WI38 (cell line): ENCODE data around the gene AFF1.

Source experiments
- H3K4me3 ChIP-seq: 2 replicates; pipeline ENCODE4 v1.5.1; 2011; ENCODE audit warnings: low read depth, mild to moderate bottlenecking, control low read depth, low read length
- TF ChIP-seq, protein P1 (sequence below): IDR thresholded peaks from 2 replicates; pipeline ENCODE4 v1.5.1; 2012; ENCODE audit warnings: low read depth, mild to moderate bottlenecking, control low read depth, low read length

Gene AFF1

DNA sequence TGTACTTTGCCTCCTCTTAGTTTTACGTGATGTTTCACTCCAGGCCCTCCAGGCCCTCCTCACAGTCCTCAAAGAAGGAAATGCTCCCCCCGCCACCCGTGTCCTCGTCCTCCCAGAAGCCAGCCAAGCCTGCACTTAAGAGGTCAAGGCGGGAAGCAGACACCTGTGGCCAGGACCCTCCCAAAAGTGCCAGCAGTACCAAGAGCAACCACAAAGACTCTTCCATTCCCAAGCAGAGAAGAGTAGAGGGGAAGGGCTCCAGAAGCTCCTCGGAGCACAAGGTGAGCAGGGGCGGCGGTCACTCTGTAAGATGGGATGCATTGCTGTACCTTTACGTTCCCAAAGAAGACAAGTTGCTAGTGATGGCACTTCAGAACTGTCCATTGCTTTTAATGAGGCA lies 191.2 kb downstream of the AFF1 start:
- H3K4me3 ChIP-seq, result no peak overlapping the region
- TF ChIP-seq, protein P1, sequence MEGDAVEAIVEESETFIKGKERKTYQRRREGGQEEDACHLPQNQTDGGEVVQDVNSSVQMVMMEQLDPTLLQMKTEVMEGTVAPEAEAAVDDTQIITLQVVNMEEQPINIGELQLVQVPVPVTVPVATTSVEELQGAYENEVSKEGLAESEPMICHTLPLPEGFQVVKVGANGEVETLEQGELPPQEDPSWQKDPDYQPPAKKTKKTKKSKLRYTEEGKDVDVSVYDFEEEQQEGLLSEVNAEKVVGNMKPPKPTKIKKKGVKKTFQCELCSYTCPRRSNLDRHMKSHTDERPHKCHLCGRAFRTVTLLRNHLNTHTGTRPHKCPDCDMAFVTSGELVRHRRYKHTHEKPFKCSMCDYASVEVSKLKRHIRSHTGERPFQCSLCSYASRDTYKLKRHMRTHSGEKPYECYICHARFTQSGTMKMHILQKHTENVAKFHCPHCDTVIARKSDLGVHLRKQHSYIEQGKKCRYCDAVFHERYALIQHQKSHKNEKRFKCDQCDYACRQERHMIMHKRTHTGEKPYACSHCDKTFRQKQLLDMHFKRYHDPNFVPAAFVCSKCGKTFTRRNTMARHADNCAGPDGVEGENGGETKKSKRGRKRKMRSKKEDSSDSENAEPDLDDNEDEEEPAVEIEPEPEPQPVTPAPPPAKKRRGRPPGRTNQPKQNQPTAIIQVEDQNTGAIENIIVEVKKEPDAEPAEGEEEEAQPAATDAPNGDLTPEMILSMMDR, result no peak

DNA sequence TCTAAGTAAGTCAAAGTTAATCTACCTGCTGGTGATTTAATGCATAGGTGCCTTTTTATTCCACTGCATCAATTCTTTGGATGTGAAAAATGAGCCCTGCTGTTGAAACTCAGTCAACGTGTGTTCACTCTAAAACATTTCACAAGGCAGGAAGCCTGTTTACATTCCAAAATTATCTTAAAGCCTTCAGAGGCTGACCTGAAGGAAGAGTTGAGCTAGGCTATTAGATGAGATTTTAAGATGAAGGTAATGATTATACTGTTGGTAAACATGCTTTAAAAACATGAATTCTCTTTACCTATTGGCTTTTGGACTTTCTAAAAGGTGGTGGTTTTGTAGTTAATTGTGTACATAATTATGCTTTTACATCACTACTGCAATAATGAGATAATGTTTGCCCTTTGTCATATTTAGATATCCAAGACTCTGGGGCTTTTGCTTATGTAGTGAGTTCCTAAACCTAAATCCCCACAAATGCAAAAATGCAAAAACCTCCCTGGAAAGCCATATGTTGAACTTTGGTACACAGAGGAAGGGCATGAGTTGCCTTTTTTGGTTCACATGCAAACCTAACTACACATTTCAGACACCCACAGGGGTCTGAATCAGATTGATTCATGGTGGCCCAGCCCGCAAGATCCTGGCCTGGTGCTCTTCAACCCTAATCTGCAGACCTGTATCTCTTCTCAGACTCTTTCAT lies 193.3 kb downstream of the AFF1 start:
- no peak overlapping the region for H3K4me3 ChIP-seq
- TF ChIP-seq, protein P1, result no peak

DNA sequence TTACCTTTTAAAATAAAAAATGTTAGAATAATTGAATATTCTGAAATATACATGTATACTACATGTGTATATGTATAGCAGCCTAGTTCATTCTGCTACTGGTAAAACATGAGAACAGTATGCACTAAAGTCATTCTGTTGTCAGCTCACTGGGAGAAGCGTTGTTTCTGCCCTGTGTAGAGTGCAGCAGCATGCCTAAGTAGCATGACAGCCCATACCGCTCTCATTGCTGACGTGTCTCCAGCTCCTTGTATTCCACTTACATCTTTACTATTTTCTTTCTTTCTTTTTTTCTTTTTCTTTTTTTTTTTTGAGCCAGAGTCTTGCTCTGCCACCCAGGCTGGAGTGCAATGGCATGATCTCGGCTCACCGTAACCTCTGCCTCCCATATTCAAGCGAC lies 194.9 kb downstream of the AFF1 start:
- TF ChIP-seq, protein P1, result no peak
- H3K4me3 ChIP-seq, result no peak overlapping the region

DNA sequence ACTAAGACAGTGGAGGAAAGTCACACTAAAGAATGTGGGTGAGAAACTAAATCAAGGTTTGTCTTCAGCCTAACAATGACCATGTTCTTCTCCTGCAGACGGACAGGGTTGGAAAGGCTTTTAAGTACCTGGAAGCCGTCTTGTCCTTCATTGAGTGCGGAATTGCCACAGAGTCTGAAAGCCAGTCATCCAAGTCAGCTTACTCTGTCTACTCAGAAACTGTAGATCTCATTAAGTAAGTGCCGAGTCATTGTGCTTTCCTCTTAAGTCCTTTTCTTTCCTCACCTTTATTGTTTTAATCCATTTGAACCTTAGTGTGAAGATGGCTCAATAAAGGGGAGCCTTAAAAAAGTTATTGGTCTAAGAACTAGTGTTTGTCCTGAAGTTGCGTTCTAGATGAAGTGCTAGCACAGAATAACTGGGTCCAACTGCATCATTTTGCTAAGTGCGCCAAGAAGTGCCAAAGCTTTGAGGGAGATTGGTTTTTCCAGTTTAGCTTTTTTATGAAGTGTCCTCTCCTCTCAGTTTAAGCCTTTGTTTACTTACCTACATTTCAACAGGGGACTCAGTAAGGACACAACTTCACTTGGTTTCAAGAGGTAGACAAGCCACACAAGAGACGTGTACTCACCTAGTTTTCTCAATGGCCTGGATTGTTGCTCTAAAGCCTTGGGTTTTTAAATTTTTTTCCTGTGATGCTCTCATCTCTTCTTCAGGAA lies 196.3 kb downstream of the AFF1 start:
- TF ChIP-seq, protein P1, result no peak
- H3K4me3 ChIP-seq, result no peak overlapping the region

DNA sequence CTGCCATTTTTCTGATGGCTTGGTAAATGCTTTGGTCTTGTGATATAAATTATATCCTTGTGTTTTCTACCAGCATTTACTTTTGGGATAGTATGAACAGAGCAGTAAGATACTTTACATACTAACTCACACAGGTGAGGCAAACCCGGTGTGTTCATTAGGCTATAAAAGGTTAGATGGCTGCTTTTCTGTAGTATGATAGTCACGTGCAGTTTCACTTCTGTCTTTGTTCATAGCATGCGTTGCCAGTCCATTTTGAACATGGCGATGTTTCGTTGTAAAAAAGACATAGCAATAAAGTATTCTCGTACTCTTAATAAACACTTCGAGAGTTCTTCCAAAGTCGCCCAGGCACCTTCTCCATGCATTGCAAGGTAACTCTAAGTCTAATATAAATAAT lies 197.2 kb downstream of the AFF1 start:
- H3K4me3 ChIP-seq, result no peak overlapping the region
- TF ChIP-seq, protein P1, result no peak

DNA sequence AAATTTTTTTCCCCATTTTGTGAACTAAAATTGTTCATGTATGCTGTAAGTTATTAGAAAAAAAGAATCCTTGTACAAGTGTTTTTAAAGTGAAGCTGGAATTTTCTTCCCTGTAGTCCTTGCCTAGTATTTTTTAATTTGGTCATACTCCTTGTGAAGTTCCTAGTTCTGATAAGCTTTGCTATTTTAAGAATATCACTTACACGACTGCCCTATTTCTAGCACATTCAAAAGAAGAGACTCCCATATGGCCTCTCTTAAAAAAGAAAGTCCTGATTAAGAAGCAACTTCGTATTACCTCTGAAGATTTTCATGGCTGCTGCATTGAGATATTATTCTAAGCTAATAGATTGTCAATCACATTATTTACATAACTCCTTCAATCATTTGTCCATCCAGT lies 198.4 kb downstream of the AFF1 start:
- H3K4me3 ChIP-seq, result no peak overlapping the region
- TF ChIP-seq, protein P1, result no peak

DNA sequence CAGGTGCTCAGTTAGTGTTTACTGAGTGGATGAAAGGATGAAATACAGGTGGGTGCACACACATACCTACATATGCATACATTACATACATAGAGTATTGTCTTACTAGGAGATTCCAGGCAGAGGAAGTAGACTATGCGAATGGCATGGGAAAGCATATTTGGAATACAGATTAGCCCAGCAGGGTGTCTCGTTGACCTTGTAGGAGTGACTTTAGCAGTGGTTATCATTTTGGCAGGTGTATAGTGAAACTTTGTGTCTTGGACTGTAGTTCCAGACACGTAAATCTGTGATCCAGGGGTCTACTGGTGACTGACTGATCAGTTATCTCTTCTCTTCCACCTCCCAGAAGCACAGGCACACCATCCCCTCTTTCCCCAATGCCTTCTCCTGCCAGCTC lies 199.3 kb downstream of the AFF1 start:
- no peak overlapping the region for H3K4me3 ChIP-seq

More for the DNA sequence above, 199.3 kb downstream of the AFF1 start:
- TF ChIP-seq, protein P1, result no peak
